Transverse colon (tissue), 4 donors: ENCODE results near the gene LACTBL1.

Source experiments
- CTCF ChIP-seq, 5 experiments: fragments of 200-600 bp in 3 of 5; fragments of 450-650 bp in 2 of 5; sonication (generic) in 3 of 5; IDR thresholded peaks; 1 replicate in 2 of 5; 2 replicates in 3 of 5; pipeline ENCODE4 v1.5.1; 2016 to 2017; ENCODE audit warnings: antibody characterized with exemption in 5 of 5, inconsistent platforms in 3 of 5, mild to moderate bottlenecking in 2 of 5, moderate library complexity in 1 of 5
- EP300 ChIP-seq: sonication (generic); formaldehyde crosslinking; IDR thresholded peaks from one replicate; pipeline ENCODE4 v1.6.1; 2017; ENCODE audit warnings: antibody characterized with exemption, low read depth
- POLR2A ChIP-seq: fragments of 450-650 bp; IDR thresholded peaks from one replicate; pipeline ENCODE4 v1.6.1; 2016; ENCODE audit warnings: antibody characterized with exemption, mild to moderate bottlenecking, moderate library complexity
- POLR2AphosphoS5 ChIP-seq, 3 donors: sonication (generic); formaldehyde crosslinking; IDR thresholded peaks; one replicate each; pipeline ENCODE4 v1.6.1; 2016; ENCODE audit warnings: antibody characterized with exemption in 3 of 3

GRCh38 chr1:22962558-22962957 lies 10.1 kb downstream of the LACTBL1 start:
- no peak for TF ChIP-seq CTCF (IDR thresholded peaks at IDR 0.05)
- TF ChIP-seq EP300, result no peak
- no peak for TF ChIP-seq POLR2AphosphoS5 (IDR thresholded peaks at IDR 0.05)
- TF ChIP-seq POLR2A, result no peak
